Measurements from ENCODE around the gene GIGYF2.

GIGYF2 gene

GRCh38 chr2:232883116-232883721 lies 186.1 kb downstream of the GIGYF2 start:
- Mint-ChIP-seq H3K4me1 (ENCODE audit: low read depth) (no peaks in the 10 kb centered on the region), H3K9me3 (no peaks in the 10 kb centered on the region), H3K4me3 (no peak overlapping the region), H3K27ac (no peak overlapping the region), H3K36me3 (ENCODE audit: low read depth) (no peaks in the 10 kb centered on the region), H3K27me3 (peaks cover 13% of the 10 kb centered on the region)
- intact Hi-C loops (cut with micrococcal nuclease): no loop called here

GRCh38 chr2:232884001-232884421 lies 186.9 kb downstream of the GIGYF2 start:
- H3K9me3 Mint-ChIP-seq: no peaks in the 10 kb centered on the region
- intact Hi-C loops (cut with micrococcal nuclease): no loop called here
- H3K27ac Mint-ChIP-seq: no peak overlapping the region
- no peaks in the 10 kb centered on the region for H3K4me1 Mint-ChIP-seq (ENCODE audit: low read depth)
- no peaks in the 10 kb centered on the region for H3K36me3 Mint-ChIP-seq (ENCODE audit: low read depth)
- H3K27me3 Mint-ChIP-seq: peaks cover 9% of the 10 kb centered on the region
- no peak overlapping the region for H3K4me3 Mint-ChIP-seq

GRCh38 chr2:232884549-232885263 lies 187.6 kb downstream of the GIGYF2 start:
- H3K4me1 Mint-ChIP-seq (ENCODE audit: low read depth): no peaks in the 10 kb centered on the region
- peaks cover 12% of the 10 kb centered on the region for H3K27me3 Mint-ChIP-seq
- H3K9me3 Mint-ChIP-seq: no peaks in the 10 kb centered on the region
- no peaks in the 10 kb centered on the region for H3K36me3 Mint-ChIP-seq (ENCODE audit: low read depth)
- intact Hi-C loops (cut with micrococcal nuclease): no loop called here
- no peak overlapping the region for H3K4me3 Mint-ChIP-seq
- no peak overlapping the region for H3K27ac Mint-ChIP-seq

- no peaks in the 10 kb centered on the region for H3K4me1 Mint-ChIP-seq (ENCODE audit: low read depth)
- H3K27ac Mint-ChIP-seq: no peak overlapping the region
- H3K4me3 Mint-ChIP-seq: no peak overlapping the region
- H3K36me3 Mint-ChIP-seq (ENCODE audit: low read depth): no peaks in the 10 kb centered on the region
- intact Hi-C loops (cut with micrococcal nuclease): no loop called here
- no peaks in the 10 kb centered on the region for H3K9me3 Mint-ChIP-seq
- H3K27me3 Mint-ChIP-seq: peaks cover 16% of the 10 kb centered on the region
Observed at GRCh38 chr2:232885264-232885961, 188.3 kb downstream of the GIGYF2 start.

- intact Hi-C loops (cut with micrococcal nuclease): no loop called here
- Mint-ChIP-seq H3K27ac (no peak overlapping the region), H3K27me3 (peaks cover 23% of the 10 kb centered on the region), H3K36me3 (ENCODE audit: low read depth) (no peaks in the 10 kb centered on the region), H3K4me1 (ENCODE audit: low read depth) (no peaks in the 10 kb centered on the region), H3K9me3 (no peaks in the 10 kb centered on the region), H3K4me3 (no peak overlapping the region)
Observed at GRCh38 chr2:232886176-232886575, 189.0 kb downstream of the GIGYF2 start.

- intact Hi-C loops (cut with micrococcal nuclease): no loop called here
- H3K9me3 Mint-ChIP-seq: no peaks in the 10 kb centered on the region
- H3K4me3 Mint-ChIP-seq: no peak overlapping the region
- no peak overlapping the region for H3K27ac Mint-ChIP-seq
- H3K36me3 Mint-ChIP-seq (ENCODE audit: low read depth): no peaks in the 10 kb centered on the region
- H3K27me3 Mint-ChIP-seq: peaks cover 28% of the 10 kb centered on the region
- no peaks in the 10 kb centered on the region for H3K4me1 Mint-ChIP-seq (ENCODE audit: low read depth)
Observed at GRCh38 chr2:232886632-232887031, 189.5 kb downstream of the GIGYF2 start.

- Mint-ChIP-seq H3K36me3 (ENCODE audit: low read depth) (no peaks in the 10 kb centered on the region), H3K27me3 (peaks cover 34% of the 10 kb centered on the region), H3K4me1 (ENCODE audit: low read depth) (no peaks in the 10 kb centered on the region), H3K27ac (no peak overlapping the region), H3K4me3 (no peak overlapping the region), H3K9me3 (no peaks in the 10 kb centered on the region)
- intact Hi-C loops (cut with micrococcal nuclease): no loop called here
Observed at GRCh38 chr2:232887171-232887850, 190.2 kb downstream of the GIGYF2 start.

- no peak overlapping the region for H3K4me3 Mint-ChIP-seq
- peaks cover 38% of the 10 kb centered on the region for H3K27me3 Mint-ChIP-seq
- intact Hi-C loops (cut with micrococcal nuclease): no loop called here
- no peaks in the 10 kb centered on the region for H3K9me3 Mint-ChIP-seq
- no peak overlapping the region for H3K27ac Mint-ChIP-seq
- no peaks in the 10 kb centered on the region for H3K36me3 Mint-ChIP-seq (ENCODE audit: low read depth)
- no peaks in the 10 kb centered on the region for H3K4me1 Mint-ChIP-seq (ENCODE audit: low read depth)
Observed at GRCh38 chr2:232888099-232888836, 191.1 kb downstream of the GIGYF2 start.

GRCh38 chr2:232888839-232889529 lies 191.9 kb downstream of the GIGYF2 start:
- Mint-ChIP-seq H3K9me3 (no peaks in the 10 kb centered on the region), H3K27me3 (peaks cover 38% of the 10 kb centered on the region), H3K36me3 (ENCODE audit: low read depth) (no peaks in the 10 kb centered on the region), H3K4me3 (no peak overlapping the region), H3K27ac (no peak overlapping the region), H3K4me1 (ENCODE audit: low read depth) (no peaks in the 10 kb centered on the region)
- intact Hi-C loops (cut with micrococcal nuclease): no loop called here

- Mint-ChIP-seq H3K36me3 (ENCODE audit: low read depth) (no peaks in the 10 kb centered on the region), H3K9me3 (no peaks in the 10 kb centered on the region), H3K27ac (no peak overlapping the region), H3K4me1 (ENCODE audit: low read depth) (no peaks in the 10 kb centered on the region), H3K27me3 (peaks cover 38% of the 10 kb centered on the region), H3K4me3 (no peak overlapping the region)
- intact Hi-C loops (cut with micrococcal nuclease): no loop called here
Observed at GRCh38 chr2:232889876-232890401, 192.8 kb downstream of the GIGYF2 start.

GRCh38 chr2:232890536-232890895 lies 193.4 kb downstream of the GIGYF2 start:
- intact Hi-C loops (cut with micrococcal nuclease): no loop called here
- no peak overlapping the region for H3K27ac Mint-ChIP-seq

GRCh38 chr2:232890896-232891601 lies 193.9 kb downstream of the GIGYF2 start:
- no peaks in the 10 kb centered on the region for H3K4me1 Mint-ChIP-seq (ENCODE audit: low read depth)
- H3K9me3 Mint-ChIP-seq: no peaks in the 10 kb centered on the region
- no peak overlapping the region for H3K4me3 Mint-ChIP-seq
- no peak overlapping the region for H3K27ac Mint-ChIP-seq
- no peaks in the 10 kb centered on the region for H3K36me3 Mint-ChIP-seq (ENCODE audit: low read depth)
- peaks cover 38% of the 10 kb centered on the region for H3K27me3 Mint-ChIP-seq
- intact Hi-C loops (cut with micrococcal nuclease): no loop called here

More at GRCh38 chr2:232890536-232890895, 193.4 kb downstream of the GIGYF2 start:
- Mint-ChIP-seq H3K36me3 (ENCODE audit: low read depth) (no peaks in the 10 kb centered on the region), H3K9me3 (no peaks in the 10 kb centered on the region), H3K4me1 (ENCODE audit: low read depth) (no peaks in the 10 kb centered on the region), H3K27me3 (peaks cover 38% of the 10 kb centered on the region), H3K4me3 (no peak overlapping the region)
